ENCODE results near the gene UCN.
"Not testable (repeated sequence)": the region's sequence is repeated elsewhere in the genome, so short reads cannot be mapped to it uniquely, and the experiment has no call there.

Gene UCN

GRCh38 chr2:27308359-27308881, at the start of gene UCN:
Gene UCN (minus strand): TSS chr2:27308445. CDS start chr2:27307895, 550 bp downstream.
- no peak for DNase-seq (ENCODE audit: low read depth)

- DNase-seq (ENCODE audit: low read depth), result peak; percentile 89
Measured at GRCh38 chr2:27356382-27357181, 48.3 kb upstream of the UCN start, which contains the start of gene GTF3C2. Gene GTF3C2 (minus strand): TSS chr2:27356764. CDS start chr2:27343554, 13,210 bp downstream.

GRCh38 chr2:27356056-27356381, 47.8 kb upstream of the UCN start:
- DNase-seq (ENCODE audit: low read depth), result no peak

GRCh38 chr2:27354597-27354927, 46.3 kb upstream of the UCN start:
- no peak for DNase-seq (ENCODE audit: low read depth)

- DNase-seq (ENCODE audit: low read depth), result no peak
Measured at GRCh38 chr2:27353762-27354596, 45.7 kb upstream of the UCN start.

GRCh38 chr2:27353386-27353761, 45.1 kb upstream of the UCN start:
- DNase-seq (ENCODE audit: low read depth), result not testable (repeated sequence)

GRCh38 chr2:27351802-27352598, 43.8 kb upstream of the UCN start:
- DNase-seq (ENCODE audit: low read depth), result no peak

GRCh38 chr2:27350106-27350693, 42.0 kb upstream of the UCN start:
- DNase-seq (ENCODE audit: low read depth), result no peak

GRCh38 chr2:27347641-27348040, 39.4 kb upstream of the UCN start:
- no peak for DNase-seq (ENCODE audit: low read depth)

- DNase-seq (ENCODE audit: low read depth), result no peak
Measured at GRCh38 chr2:27336173-27336572, 27.9 kb upstream of the UCN start.

- DNase-seq (ENCODE audit: low read depth), result no peak
Measured at GRCh38 chr2:27335311-27335710, 27.1 kb upstream of the UCN start.

- DNase-seq (ENCODE audit: low read depth), result no peak
Measured at GRCh38 chr2:27324720-27325119, 16.5 kb upstream of the UCN start.

GRCh38 chr2:27323596-27324285, 15.5 kb upstream of the UCN start:
- no peak for DNase-seq (ENCODE audit: low read depth)

GRCh38 chr2:27322766-27323595, 14.7 kb upstream of the UCN start, which contains the start of gene MPV17:
Gene MPV17 (minus strand): TSS chr2:27323097. CDS start chr2:27322517, 580 bp downstream.
- peak; percentile 84 for DNase-seq (ENCODE audit: low read depth)

GRCh38 chr2:27322301-27322765, 14.1 kb upstream of the UCN start:
- DNase-seq (ENCODE audit: low read depth), result no peak

- no peak for DNase-seq (ENCODE audit: low read depth)
Measured at GRCh38 chr2:27320958-27321543, 12.8 kb upstream of the UCN start.

GRCh38 chr2:27319839-27320238, 11.6 kb upstream of the UCN start:
- not testable (repeated sequence) for DNase-seq (ENCODE audit: low read depth)

- no peak for DNase-seq (ENCODE audit: low read depth)
Measured at GRCh38 chr2:27316655-27317412, 8.6 kb upstream of the UCN start.

- no peak for DNase-seq (ENCODE audit: low read depth)
Measured at GRCh38 chr2:27315122-27315521, 6.9 kb upstream of the UCN start.

Measured in stimulated activated CD8-positive, alpha-beta memory T cell treated with anti-CD3 and anti-CD28 coated beads, Interleukin-4, amount 100 ng/mL, for 24 hours (primary cell).